Forelimb muscle (tissue), 1 donor: Measurements from ENCODE around the gene NFIX. TPM values are rescaled to one million over a fixed set of nuclear protein-coding genes. Genes with fewer than 3 reads are reported as not detected.

ENCODE experiments used
- DNase-seq: peaks from one replicate; pipeline ENCODE4 v3.0.0-alpha.2; 2013; ENCODE audit warnings: low read depth
- polyA plus RNA-seq: library from polyadenylated mRNA; unstranded; fragments of 120-200 nt; gene quantifications from one replicate; pipeline ENCODE4 v1.2.1, GENCODE V29; 2013; ENCODE audit not compliant: insufficient read length

Gene NFIX
- polyA plus RNA-seq, 1 donor, result 111 TPM

DNA sequence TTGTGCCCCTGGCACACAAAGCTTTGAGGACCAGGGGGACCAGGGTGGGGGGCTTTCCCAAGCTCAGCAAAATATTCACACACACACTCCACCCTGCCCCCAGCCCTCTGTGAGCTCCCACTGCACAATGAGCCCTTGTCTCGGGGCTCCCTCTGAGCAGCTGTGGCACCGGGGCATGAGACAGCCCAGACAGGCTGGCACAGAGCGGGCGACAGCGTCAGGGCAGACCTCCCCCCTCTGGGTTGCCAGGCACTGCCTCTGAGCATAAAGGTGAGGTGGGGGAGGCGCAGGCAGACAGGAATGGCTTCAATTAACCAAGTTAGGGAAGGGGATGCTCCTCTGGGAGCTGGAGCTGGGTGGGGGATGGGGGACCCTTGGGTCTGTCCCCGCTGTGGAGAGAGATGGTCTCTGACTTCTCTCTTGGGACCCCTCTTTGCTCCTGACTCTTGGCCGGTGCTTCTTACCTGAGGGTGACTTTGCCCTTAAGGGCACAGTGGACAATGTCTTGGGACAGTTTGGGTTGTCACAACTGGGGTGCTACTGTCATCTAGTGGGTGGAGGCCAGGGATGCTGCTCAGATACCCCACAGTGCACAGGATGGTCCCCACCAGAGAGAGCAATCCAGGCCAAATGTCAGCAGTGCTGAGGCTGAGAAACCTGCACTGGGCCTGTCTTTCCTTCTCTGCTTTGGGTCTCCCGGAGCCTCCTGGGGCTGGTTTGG is 77.1 kb downstream of the NFIX start:
- no peak for DNase-seq

DNA sequence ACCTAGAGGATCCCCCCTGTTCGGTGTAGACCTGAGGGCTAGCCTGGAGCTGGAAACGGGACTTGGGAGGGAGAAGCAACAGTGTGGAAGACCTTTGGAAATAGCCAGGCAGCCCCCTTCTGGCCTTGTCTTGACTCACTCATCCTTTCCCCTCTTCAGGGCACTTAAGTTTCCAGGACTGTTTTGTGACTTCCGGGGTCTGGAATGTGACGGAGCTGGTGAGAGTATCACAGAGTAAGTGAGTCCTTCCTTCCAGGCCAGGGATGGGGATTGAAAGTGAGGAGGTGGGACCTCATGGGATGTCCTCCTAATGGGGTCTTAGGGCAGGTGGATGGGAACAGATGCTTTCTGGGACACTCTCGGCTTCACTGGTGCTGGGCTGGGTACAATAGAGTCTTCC is 78.0 kb downstream of the NFIX start:
- DNase-seq, result no peak

DNA sequence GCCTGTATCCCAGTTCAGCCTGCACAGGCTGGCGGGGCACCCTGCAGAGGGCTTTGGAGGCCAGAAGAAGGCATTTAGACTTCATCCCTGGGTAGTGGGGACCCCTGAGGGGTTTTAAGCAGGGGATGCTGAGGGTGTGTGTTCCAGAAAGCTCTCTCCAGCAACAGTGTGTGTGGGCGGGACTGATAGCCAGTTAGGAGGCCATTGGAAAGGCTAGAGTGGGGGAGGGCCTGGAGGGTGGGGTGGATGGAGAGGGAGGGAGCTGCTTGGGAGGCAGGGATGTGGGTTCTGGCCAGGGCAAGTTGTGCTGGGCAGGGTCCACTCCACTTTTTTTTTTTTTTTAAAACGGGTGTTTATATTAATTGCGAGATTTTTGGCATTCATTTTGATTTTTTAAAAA is 79.1 kb downstream of the NFIX start:
- no peak for DNase-seq

DNA sequence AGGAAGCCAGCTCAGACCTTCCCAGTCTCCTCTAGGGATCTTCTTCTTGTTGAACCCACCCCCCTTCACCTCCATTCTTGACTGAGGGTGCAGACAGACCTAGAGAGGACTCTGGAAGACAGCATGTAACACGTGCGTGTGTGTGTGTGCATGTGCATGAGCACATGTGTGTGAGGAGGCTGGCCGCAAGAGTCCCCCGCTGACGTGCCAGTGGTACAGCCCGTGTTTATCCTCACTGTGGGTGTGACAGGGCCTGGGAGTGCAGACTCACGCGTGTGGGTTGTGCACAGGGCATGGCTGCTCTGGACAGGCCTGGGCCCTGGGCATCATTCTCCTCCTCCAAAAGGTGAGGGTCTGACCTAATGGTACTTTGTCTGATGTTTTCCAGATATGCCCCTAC is 81.0 kb downstream of the NFIX start:
- no peak for DNase-seq

DNA sequence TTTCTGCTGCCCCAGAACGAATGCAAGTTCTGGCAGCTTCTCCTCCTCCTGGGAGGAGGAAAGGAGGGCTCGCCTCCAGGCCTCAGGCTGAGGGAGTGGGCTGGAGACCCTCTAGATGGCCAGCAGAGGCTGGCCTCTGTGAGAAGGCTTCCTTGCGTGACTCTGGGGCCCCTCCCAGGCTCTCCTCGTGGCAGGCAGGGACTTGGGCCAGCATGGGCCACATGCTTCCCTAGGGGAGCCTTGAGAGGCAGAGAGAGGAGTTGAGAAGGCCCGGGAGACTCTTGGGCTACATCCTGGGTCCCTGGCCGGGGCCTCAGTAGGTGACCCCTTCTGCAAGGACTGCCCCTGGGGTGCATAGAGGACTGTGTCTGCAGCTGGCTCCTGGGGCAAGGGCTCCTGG is 81.5 kb downstream of the NFIX start:
- DNase-seq, result no peak

DNA sequence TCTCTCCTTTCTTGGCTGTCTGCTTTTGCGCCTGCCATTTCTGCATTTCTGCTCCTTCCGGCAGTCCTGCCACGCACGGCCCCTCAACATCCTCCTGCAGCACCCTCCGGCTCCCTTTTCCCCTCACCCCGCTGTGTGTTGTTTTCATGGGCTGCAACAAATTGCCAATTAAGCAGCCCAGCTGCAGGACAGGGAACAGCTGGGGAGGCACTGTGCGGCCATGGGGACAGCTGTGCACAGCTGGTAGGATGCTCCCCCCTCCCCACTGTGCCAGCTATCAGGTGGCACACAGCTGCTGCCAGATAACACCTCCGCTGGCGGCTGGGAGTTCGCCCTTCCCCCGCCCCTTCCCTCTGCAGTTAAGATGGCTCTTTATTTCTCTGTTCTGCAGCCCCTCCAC is 82.0 kb downstream of the NFIX start:
- DNase-seq, result no peak

DNA sequence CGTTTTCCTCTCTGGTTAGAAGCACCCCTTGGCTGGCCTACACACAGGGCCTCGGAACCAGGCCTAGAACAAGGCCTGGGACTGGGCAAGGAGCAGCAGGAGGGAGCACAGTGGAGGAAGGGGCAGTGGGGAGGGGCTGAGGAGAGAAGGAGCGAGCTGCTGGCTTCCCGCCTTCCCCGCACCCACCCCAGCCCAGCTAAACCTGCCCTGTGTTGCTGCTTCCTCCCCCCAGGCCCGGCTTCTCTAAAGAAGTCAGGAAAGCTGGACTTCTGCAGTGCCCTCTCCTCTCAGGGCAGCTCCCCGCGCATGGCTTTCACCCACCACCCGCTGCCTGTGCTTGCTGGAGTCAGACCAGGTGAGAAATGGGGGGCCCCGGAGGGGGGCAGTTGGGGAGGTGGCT is 83.1 kb downstream of the NFIX start:
- no peak for DNase-seq

DNA sequence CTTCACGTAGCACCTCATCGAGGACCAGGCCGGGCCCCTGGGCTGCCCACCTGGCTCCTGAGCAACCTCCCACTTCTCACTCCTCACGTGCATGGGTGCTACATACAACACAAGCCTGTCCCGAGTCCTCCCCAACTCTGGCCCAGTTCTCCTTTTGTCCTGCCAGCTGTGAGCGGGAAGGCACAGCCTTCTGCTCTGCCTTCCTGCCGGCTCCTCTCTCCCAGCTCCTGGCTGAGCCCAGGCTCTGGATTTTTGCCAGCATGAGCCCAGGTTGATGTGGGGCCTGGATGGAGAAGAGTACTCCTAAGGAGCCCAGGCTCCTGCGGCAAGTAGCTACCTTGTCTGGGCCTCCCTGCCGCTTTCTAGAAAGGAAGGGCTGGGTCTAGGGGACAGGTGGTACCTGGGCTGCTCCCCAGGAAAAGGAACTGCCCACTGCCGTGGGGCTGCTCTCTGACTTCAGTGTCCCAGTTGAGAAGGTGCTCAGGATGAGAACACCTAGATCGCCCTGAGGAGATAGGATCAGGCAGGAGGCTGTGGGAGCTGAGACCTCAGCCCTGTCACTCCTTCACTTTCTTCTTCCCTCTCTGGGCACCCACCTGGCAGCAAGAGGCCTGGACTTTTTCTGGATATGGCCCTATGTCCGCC is 83.7 kb downstream of the NFIX start:
- DNase-seq, result no peak

DNA sequence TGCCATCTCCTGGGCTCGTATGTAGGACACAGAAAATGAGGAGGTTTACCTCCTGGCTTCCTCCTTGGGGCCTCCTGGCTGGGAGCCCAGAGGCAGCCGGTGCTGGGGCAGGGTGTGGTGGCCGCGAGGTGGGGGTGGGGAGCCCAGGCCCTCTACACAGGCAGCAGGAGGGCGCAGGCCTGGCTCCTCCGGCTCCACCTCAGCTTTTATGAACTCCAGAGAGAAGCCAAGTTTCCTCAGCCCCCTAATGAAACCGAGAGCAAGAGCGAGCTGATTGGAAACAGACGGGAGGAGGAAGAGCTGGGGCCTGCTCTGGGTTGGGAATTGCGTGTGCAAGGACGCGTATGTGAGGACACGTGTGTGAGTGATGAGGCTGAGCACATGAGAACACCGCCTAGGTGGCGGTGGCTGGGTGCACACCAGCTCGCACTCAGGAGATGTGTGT is 84.3 kb downstream of the NFIX start:
- DNase-seq, result no peak

DNA sequence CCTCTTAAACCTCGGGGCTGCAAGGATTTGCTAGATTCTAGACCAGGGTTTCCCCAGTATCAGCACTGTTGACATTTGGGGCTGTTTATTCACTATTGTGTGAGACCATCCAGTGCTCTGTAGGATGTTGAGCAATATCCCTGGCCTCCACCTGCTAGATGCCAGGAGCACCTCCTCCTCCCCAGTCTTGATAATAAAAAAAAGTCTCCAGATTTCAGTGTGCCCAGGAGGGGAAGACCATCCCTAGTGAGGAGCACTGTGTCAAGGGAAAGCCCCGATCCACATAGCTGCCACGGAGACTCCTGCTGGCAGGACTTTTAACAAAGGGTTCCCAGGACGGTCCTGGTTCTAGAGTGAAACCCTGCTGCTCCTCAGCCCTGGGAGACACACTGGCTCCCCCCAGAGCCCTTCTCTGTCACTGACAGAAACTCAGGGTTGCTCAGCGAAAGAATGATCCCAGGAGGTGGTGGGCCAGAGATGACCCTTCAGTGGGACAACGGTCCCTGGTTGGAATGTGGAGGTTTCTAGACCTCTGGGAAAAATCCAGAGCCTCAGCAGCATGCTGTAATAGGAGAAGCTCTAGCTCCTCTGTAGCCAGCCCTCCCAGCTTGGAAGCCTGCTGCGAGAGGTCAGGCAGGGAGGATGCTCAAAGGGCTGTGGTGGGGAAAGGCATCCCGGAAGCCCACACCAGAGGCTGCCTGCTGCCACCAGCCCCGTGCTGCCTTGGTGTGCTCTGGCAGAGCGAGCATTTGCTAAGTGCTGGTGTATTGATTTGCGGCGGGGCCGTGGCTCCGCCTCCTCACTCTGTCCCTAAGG is 87.1 kb downstream of the NFIX start:
- DNase-seq, result no peak

DNA sequence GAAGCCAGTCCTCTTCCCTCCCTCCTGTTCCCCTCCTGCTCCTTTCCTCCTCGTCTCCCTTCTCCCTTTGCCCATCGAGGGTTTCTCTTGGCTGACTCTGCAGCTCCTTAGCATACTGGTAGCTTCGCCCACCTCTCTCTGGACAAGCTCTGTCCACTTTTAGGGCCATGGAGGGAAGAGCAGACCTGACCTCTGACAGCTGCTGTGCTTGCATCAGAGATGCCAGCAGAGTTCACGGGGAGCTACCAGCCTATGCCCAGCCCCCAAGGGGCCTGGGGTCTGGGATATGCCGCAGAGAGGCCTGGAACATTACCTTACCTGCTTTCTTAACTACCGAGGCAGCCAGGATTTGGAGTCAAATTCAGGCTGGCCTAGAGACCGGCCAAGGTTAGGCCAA is 87.7 kb downstream of the NFIX start:
- no peak for DNase-seq

DNA sequence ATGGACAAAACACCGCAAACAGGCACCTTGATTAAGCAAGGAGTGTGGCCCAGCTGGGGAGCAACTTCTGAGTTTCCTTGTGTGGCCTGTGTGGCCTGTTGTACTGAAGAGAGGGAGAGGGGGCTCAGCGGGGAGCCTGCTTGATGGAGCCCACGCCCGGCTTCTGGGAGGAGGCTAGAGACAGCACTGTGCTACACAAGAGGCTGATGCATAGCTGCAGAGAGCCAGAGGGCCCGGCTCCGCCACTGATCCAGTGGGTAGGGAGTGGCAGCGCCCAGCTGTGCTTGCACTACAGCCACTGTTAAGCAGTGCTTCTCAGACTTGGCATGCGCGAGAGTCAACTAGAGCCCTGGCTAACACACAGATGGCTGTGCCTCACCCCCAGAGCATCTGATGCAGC is 88.4 kb downstream of the NFIX start:
- DNase-seq, result no peak

DNA sequence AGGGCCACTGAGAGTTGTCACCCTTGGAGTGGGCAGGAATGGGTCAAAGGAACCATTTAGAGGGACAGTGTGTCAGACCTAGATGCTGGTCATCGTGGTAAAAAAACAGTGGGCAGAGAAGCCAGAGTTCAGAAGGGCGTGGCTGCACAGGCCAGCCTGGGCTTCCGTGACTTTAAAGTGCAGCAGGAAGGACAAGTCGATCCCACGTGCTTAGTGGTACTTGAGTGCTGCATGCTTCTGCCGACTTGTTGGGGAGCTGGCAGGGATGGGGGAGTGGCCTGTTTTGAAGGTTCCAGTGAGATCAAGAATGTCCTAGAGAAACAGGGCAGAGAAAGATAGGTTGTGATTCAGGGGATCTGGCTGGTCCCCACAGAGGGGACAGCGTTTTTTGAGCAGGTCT is 90.4 kb downstream of the NFIX start:
- DNase-seq, result no peak

DNA sequence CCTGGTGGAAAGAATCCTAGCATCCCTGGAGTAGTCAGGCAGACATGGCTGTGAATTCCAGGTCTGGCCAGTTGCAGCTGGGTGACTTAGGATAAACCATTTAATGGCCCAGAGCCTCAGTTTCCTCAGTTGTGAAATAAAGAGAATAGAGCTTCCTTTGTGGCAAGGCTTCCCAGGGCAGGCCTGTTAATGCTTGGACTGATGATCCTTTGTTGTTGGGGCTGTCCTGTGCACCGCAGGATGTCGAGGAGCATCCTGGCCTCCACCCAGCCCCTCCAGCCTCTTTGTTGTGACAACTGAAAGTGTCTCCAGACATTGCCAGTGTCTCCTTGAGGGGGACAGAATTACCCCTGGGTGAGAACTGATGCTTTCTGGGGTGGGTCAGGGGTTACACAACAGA is 91.1 kb downstream of the NFIX start:
- DNase-seq, result no peak

DNA sequence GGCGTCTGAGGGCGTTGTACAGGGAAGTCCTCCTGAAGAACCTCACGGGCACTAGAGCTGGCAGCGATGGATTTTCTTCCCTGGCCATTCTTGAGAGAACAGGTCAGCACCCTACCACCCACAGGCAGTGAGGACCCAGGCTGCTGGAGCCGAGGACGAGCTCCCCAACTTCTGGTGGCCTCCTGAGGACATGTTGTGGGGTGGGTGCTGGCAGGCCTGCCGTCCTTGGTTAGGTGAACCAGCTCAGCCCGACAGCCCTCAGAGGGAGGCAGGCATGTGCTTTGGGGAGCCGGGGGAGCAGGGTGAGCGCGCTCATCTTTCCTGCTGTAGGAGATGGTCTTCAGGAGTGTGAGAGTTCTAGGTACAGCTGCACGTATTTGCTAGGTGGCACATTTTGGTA is 92.0 kb downstream of the NFIX start:
- DNase-seq, result no peak

DNA sequence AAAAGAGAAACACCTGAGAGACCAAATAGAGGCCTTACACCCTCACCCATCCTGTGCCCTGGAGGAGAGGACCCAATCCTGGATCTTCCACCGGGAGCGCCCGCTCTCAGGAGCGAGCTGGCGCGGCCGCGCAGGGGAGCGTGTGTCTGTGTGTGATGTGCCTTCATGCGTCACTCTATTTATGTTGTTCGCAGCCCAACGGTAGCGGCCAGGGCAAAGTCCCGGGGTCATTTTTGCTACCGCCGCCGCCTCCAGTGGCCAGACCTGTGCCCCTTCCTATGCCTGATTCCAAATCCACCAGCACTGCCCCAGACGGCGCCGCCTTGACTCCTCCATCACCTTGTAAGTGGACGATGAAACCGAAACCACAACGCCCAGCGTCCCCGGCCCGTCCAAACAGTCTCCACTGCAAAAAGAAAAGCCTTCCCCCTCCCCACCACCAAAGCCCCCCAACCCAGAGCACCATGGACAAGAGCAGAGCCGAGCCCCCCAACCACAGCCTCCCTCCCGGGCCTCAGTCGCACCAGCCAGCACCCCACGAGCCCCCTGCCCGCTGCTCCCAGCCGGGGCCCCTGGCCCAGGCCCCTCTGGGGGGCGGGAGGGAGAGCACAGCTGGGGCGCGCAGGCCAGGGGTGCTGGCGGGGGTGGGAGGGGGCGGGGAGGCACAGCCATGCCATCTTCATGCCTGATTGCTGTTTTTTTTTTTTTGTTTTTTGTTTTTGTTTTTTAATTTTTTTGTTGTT is 92.7 kb downstream of the NFIX start:
- no peak for DNase-seq

DNA sequence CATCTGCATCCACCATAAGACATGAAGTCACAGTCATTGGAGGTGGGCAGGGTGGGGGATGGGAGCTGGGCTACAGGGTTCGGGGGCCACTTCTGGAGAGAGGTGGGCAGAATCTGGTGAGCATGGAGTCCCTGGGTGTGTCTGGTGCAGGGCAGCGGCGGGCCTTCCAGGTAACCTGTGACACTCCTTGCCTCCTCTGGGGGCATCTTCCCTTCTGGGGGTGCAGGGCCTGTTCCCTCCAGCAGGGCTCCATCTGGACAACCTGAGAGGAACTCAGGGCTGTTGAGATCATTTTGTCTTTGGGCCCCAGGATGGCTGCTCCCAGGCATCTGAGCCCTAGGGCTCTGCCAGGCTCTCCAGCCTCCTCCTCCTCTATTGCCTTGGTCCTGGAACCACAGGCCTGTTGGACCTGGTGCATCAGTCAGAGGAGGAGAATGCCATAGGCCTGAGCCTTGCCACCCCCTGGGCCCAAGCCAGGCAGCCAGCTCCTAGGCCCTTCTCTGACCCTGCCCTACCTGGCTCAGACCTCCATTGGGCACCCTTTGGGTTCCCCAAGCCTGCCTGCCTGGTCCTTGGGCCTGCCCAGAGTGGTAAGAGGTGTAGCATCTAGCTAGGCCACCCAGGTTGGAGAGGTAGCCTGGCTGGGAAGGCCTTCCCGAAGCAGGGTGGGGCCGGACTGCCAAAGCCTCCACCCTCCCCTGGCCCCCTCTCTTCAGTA is 94.0 kb downstream of the NFIX start:
- DNase-seq, result no peak

DNA sequence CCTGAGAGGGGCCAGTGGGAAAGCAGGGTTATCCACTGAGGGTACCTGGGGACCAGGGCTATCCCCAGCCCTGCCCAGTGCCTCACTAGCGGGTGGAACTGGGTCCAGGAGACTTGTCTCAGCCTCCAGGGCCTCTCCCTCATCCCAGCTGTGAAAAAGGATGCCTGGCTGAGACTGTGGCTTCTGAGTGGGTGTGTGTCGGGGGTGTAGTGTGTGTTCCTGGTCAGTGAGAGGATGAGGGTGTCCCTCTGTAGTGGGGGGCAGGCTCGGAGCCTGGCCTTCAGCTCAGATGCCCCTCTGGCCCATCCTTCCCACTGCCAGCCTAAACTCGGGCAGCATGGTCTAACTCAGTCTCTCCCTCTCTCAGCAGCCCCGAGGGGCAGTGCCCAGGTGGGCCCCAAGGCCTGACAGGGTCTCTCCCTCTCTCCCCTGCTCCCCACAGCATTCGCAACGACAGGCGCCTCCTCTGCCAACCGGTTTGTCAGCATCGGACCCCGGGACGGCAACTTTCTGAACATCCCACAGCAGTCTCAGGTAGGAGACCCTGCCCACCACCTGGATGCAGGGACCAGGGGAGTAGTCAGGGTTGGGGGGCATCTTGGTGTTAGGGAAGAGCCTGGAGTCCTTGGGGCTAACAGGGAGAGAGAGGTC is 94.7 kb downstream of the NFIX start:
- DNase-seq, result no peak

DNA sequence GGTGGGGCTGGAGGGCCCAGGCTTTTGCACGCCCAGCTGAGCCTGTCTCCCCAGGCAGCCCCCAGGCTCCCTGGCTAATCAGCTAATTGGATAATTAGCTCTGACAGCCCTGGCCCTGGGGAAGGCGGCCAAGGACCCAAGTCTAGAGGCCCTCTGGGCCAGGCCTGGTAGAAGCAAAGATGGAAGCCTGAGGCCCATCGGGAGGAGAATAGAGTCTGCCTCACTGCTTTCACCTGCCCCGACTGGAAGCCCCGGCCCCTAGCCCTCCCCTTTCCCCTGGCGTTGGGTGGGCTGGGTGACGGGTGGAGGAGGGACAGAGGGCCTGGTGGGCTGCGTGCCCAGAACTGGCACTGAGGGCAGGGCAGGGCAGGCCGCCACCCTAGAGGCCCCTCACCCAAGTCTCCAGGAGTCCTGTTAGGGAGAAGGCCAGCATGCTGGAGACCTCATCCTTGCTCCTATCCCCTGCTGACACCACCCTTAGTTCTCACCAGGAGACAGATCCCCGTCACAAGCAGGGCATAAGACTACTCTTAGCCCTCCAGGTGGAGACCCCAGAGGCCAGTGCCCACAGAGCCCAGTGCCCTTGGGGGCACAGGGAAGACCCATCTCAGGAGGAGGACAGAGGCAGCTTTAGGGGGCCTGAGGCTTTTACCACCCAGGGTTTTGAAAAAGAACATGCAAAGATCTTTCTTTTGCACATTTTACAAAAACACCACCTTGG is 95.4 kb downstream of the NFIX start:
- DNase-seq, result no peak
